Liver (tissue), 9 donors: Measurements from ENCODE around the gene SMAD6. TPM values are rescaled to one million over a fixed set of nuclear protein-coding genes. Genes with fewer than 3 reads are reported as not detected.

ENCODE experiments used
- DNase-seq: peaks from one replicate; pipeline ENCODE4 v3.0.0-alpha.2; 2017; ENCODE audit warnings: low spot score
- H3K27ac ChIP-seq, 2 donors: one replicate each; pipeline ENCODE4 v1.7.0; 2013; ENCODE audit warnings: inconsistent platforms in 2 of 2, low read length in 2 of 2, control low read depth in 1 of 2, low read depth in 1 of 2, mild to moderate bottlenecking in 1 of 2
- H3K27me3 ChIP-seq, 4 donors: one replicate each; pipeline versions ENCODE4 v1.6.1 to v1.7.0; 2013; ENCODE audit warnings: low read length in 3 of 4, inconsistent platforms in 1 of 4, mild to moderate bottlenecking in 1 of 4, moderate library complexity in 1 of 4; ENCODE audit not compliant: control insufficient read depth in 4 of 4, insufficient read depth in 4 of 4
- H3K36me3 ChIP-seq, 4 donors: one replicate each; pipeline versions ENCODE4 v1.6.1 to v1.7.0; 2013; ENCODE audit warnings: low read length in 3 of 4, mild to moderate bottlenecking in 3 of 4, low read depth in 1 of 4, moderate library complexity in 1 of 4; ENCODE audit not compliant: control insufficient read depth in 4 of 4, insufficient read depth in 3 of 4
- H3K4me1 ChIP-seq, 4 donors: one replicate each; pipeline versions ENCODE4 v1.6.1 to v1.7.0; 2013; ENCODE audit warnings: low read length in 3 of 4, mild to moderate bottlenecking in 3 of 4, moderate library complexity in 1 of 4; ENCODE audit not compliant: control insufficient read depth in 4 of 4, insufficient read depth in 4 of 4
- H3K4me3 ChIP-seq, 3 donors: one replicate each; pipeline versions ENCODE4 v1.6.1 to v1.7.0; 2013; ENCODE audit warnings: low read length in 3 of 3, control low read depth in 1 of 3, low read depth in 1 of 3, mild to moderate bottlenecking in 1 of 3
- H3K9ac ChIP-seq, 2 donors: one replicate each; pipeline ENCODE4 v1.7.0; 2013; ENCODE audit warnings: low read length in 2 of 2, mild to moderate bottlenecking in 2 of 2, moderate library complexity in 2 of 2, control low read depth in 1 of 2, low read depth in 1 of 2
- H3K9me3 ChIP-seq, 4 donors: one replicate each; pipeline versions ENCODE4 v1.6.1 to v1.7.0; 2013; ENCODE audit warnings: low read length in 3 of 4; ENCODE audit not compliant: control insufficient read depth in 4 of 4
- EGR1 ChIP-seq, 2 donors: IDR thresholded peaks; 2 replicates each; pipeline ENCODE4 v1.6.1; 2016 to 2018; ENCODE audit warnings: antibody characterized with exemption in 2 of 2, low read depth in 2 of 2
- FOXA1 ChIP-seq: IDR thresholded peaks from 2 replicates; pipeline ENCODE4 v1.6.1; 2016; ENCODE audit warnings: antibody characterized with exemption
- FOXA2 ChIP-seq: IDR thresholded peaks from 2 replicates; pipeline ENCODE4 v1.6.1; 2016; ENCODE audit warnings: antibody characterized with exemption
- GABPA ChIP-seq, 2 donors: IDR thresholded peaks in 1 of 2; conservative IDR thresholded peaks in 1 of 2; 2 replicates each; pipeline ENCODE4 v1.6.1; 2016; ENCODE audit warnings: antibody characterized with exemption in 2 of 2, mild to moderate bottlenecking in 1 of 2, moderate library complexity in 1 of 2
- HNF4A ChIP-seq, 2 donors: conservative IDR thresholded peaks; 2 replicates each; pipeline ENCODE4 v1.6.1; 2016; ENCODE audit warnings: antibody characterized with exemption in 2 of 2, mild to moderate bottlenecking in 2 of 2
- JUND ChIP-seq, 2 donors: IDR thresholded peaks; 2 replicates each; pipeline ENCODE4 v1.6.1; 2016; ENCODE audit warnings: antibody characterized with exemption in 2 of 2
- NR2F2 ChIP-seq: IDR thresholded peaks from 2 replicates; pipeline ENCODE4 v1.6.1; 2016; ENCODE audit warnings: antibody characterized with exemption
- RAD21 ChIP-seq, 2 donors: IDR thresholded peaks; 2 replicates each; pipeline ENCODE4 v1.6.1; 2016; ENCODE audit warnings: antibody characterized with exemption in 2 of 2, mild to moderate bottlenecking in 2 of 2
- RXRA ChIP-seq, 2 donors: IDR thresholded peaks; 2 replicates each; pipeline ENCODE4 v1.6.1; 2017 to 2018; ENCODE audit warnings: antibody characterized with exemption in 2 of 2, mild to moderate bottlenecking in 1 of 2
- SP1 ChIP-seq: IDR thresholded peaks from 2 replicates; pipeline ENCODE4 v1.6.1; 2018; ENCODE audit warnings: antibody characterized with exemption, mild to moderate bottlenecking
- YY1 ChIP-seq: IDR thresholded peaks from 2 replicates; pipeline ENCODE4 v1.6.1; 2016; ENCODE audit warnings: antibody characterized with exemption, mild to moderate bottlenecking
- ZBTB33 ChIP-seq: IDR thresholded peaks from 2 replicates; pipeline ENCODE4 v1.6.1; 2016; ENCODE audit warnings: antibody characterized with exemption
- WGBS: extraction: QIAGEN DNeasy Blood & Tissue Kit; methylation state at CpG from one replicate; pipeline ENCODE4 v1.1.7; 2013; 5-methylcytosine and 5-hydroxymethylcytosine counted together
- polyA plus RNA-seq, 2 donors: library from polyadenylated mRNA; stranded (reverse) in 1 of 2; unstranded in 1 of 2; fragments of 200-250 nt in 1 of 2; fragments of >200 nt in 1 of 2; fragmentation: Nextera tagmentation in 1 of 2; extraction: Ambion mirVana in 1 of 2; gene quantifications; one replicate each; pipeline versions ENCODE4 v1.2.1 to v1.2.3, GENCODE V29; 2013 to 2015
- total RNA-seq, 2 donors: library from RNA; depleted of rRNA; stranded (reverse); fragments of >200 nt; gene quantifications; one replicate each; pipeline ENCODE4 v1.2.3, GENCODE V29; 2014
- TF ChIP-seq, protein P1 (sequence below): IDR thresholded peaks from 2 replicates; pipeline ENCODE4 v1.6.1; 2016; ENCODE audit warnings: antibody characterized with exemption
- TF ChIP-seq, protein P2 (sequence below): fragments of 150-350 bp; IDR thresholded peaks from 2 replicates; pipeline ENCODE4 v1.5.1; 2017; ENCODE audit warnings: improper control_type of control experiment, low read depth, low read length; ENCODE audit not compliant: missing input control
- TF ChIP-seq, protein P3 (sequence below): IDR thresholded peaks from 2 replicates; pipeline ENCODE4 v1.6.1; 2016; ENCODE audit warnings: antibody characterized with exemption, mild to moderate bottlenecking
- donor health status: healthy.
- donor health status: healthy.
- donor health status: healthy.
- donor health status: healthy.
- donor health status: healthy.

Gene SMAD6
- total and polyA plus RNA-seq, 4 donors, result 1.2 to 15.1 (median 11.0) TPM

- H3K27me3 ChIP-seq, result no peaks in the 10 kb centered on the region
- no peak overlapping the region for H3K4me3 ChIP-seq
- no peaks in the 10 kb centered on the region for H3K36me3 ChIP-seq
- H3K4me1 ChIP-seq, result no peaks in the 10 kb centered on the region
- no peak overlapping the region for H3K9ac ChIP-seq
- no peak overlapping the region for H3K27ac ChIP-seq
- no peak for TF ChIP-seq GABPA (IDR thresholded peaks at IDR 0.05 in 1 of 2, conservative IDR thresholded peaks at IDR 0.05 in 1 of 2)
- TF ChIP-seq YY1, result no peak
- TF ChIP-seq FOXA1, result no peak
- TF ChIP-seq NR2F2, result no peak
- TF ChIP-seq FOXA2, result no peak
- TF ChIP-seq ZBTB33, result no peak
- TF ChIP-seq JUND (IDR thresholded peaks at IDR 0.05), result no peak
- TF ChIP-seq RAD21 (IDR thresholded peaks at IDR 0.05), result no peak
- TF ChIP-seq SP1, result no peak
- TF ChIP-seq, protein P1, sequence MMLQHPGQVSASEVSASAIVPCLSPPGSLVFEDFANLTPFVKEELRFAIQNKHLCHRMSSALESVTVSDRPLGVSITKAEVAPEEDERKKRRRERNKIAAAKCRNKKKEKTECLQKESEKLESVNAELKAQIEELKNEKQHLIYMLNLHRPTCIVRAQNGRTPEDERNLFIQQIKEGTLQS, result no peak
- 83% methylated on average over 13 of the region's 13 CpGs for WGBS
- no peak for DNase-seq
- H3K9me3 ChIP-seq, result no peaks in the 10 kb centered on the region
These were observed 100.3 kb downstream of the SMAD6 start for GRCh38 chr15:66802025-66803001.

- H3K9me3 ChIP-seq, result no peaks in the 10 kb centered on the region
- WGBS, result 67% methylated on average over 12 of the region's 12 CpGs
- no peaks in the 10 kb centered on the region for H3K36me3 ChIP-seq
- TF ChIP-seq, protein P1, result no peak
- TF ChIP-seq JUND (IDR thresholded peaks at IDR 0.05), result peak; percentile 83 to 85
- H3K27ac ChIP-seq, result no peak overlapping the region
- H3K9ac ChIP-seq, result no peak overlapping the region
- no peaks in the 10 kb centered on the region for H3K4me1 ChIP-seq
- no peaks in the 10 kb centered on the region for H3K27me3 ChIP-seq
- H3K4me3 ChIP-seq, result no peak overlapping the region
- peak; percentile 46 for DNase-seq
These were observed 101.2 kb downstream of the SMAD6 start for GRCh38 chr15:66803182-66803729.

GRCh38 chr15:66803749-66804148, 101.7 kb downstream of the SMAD6 start:
- Histone ChIP-seq H3K4me1 (no peaks in the 10 kb centered on the region), H3K9ac (no peak overlapping the region), H3K36me3 (no peaks in the 10 kb centered on the region), H3K27me3 (no peaks in the 10 kb centered on the region), H3K4me3 (no peak overlapping the region), H3K27ac (no peak overlapping the region), H3K9me3 (no peaks in the 10 kb centered on the region)
- whole genome bisulfite sequencing, result 97% methylated on average over 1 of the region's 1 CpG
- no peak for DNase-seq
- TF ChIP-seq RXRA (IDR thresholded peaks at IDR 0.05) (no peak), HNF4A (conservative IDR thresholded peaks at IDR 0.05) (no peak), EGR1 (IDR thresholded peaks at IDR 0.05; ENCODE audit: low read depth in 2 of 2) (no peak), NR2F2 (no peak), GABPA (IDR thresholded peaks at IDR 0.05 in 1 of 2, conservative IDR thresholded peaks at IDR 0.05 in 1 of 2) (no peak), RAD21 (IDR thresholded peaks at IDR 0.05) (no peak), ZBTB33 (no peak), FOXA2 (no peak), SP1 (no peak)
- TF ChIP-seq, protein P2, sequence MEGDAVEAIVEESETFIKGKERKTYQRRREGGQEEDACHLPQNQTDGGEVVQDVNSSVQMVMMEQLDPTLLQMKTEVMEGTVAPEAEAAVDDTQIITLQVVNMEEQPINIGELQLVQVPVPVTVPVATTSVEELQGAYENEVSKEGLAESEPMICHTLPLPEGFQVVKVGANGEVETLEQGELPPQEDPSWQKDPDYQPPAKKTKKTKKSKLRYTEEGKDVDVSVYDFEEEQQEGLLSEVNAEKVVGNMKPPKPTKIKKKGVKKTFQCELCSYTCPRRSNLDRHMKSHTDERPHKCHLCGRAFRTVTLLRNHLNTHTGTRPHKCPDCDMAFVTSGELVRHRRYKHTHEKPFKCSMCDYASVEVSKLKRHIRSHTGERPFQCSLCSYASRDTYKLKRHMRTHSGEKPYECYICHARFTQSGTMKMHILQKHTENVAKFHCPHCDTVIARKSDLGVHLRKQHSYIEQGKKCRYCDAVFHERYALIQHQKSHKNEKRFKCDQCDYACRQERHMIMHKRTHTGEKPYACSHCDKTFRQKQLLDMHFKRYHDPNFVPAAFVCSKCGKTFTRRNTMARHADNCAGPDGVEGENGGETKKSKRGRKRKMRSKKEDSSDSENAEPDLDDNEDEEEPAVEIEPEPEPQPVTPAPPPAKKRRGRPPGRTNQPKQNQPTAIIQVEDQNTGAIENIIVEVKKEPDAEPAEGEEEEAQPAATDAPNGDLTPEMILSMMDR, result no peak
- TF ChIP-seq, protein P3, sequence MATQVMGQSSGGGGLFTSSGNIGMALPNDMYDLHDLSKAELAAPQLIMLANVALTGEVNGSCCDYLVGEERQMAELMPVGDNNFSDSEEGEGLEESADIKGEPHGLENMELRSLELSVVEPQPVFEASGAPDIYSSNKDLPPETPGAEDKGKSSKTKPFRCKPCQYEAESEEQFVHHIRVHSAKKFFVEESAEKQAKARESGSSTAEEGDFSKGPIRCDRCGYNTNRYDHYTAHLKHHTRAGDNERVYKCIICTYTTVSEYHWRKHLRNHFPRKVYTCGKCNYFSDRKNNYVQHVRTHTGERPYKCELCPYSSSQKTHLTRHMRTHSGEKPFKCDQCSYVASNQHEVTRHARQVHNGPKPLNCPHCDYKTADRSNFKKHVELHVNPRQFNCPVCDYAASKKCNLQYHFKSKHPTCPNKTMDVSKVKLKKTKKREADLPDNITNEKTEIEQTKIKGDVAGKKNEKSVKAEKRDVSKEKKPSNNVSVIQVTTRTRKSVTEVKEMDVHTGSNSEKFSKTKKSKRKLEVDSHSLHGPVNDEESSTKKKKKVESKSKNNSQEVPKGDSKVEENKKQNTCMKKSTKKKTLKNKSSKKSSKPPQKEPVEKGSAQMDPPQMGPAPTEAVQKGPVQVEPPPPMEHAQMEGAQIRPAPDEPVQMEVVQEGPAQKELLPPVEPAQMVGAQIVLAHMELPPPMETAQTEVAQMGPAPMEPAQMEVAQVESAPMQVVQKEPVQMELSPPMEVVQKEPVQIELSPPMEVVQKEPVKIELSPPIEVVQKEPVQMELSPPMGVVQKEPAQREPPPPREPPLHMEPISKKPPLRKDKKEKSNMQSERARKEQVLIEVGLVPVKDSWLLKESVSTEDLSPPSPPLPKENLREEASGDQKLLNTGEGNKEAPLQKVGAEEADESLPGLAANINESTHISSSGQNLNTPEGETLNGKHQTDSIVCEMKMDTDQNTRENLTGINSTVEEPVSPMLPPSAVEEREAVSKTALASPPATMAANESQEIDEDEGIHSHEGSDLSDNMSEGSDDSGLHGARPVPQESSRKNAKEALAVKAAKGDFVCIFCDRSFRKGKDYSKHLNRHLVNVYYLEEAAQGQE, result no peak
